K562 (cell line): ENCODE measurements around the gene TMEM181.

Source experiments
- CHD2 ChIP-seq: IDR thresholded peaks from 2 replicates; pipeline ENCODE4 v1.6.1; 2011; ENCODE audit warnings: low read depth, low read length
- ETV6 ChIP-seq, 3 experiments: fragments of 150-350 bp in 1 of 3; sonication (generic) in 1 of 3; formaldehyde crosslinking in 1 of 3; IDR thresholded peaks; 2 replicates each; pipeline versions ENCODE4 v1.6.1 to v1.8.0; 2014 to 2022; ENCODE audit warnings: borderline replicate concordance in 2 of 3, low read depth in 2 of 3, antibody characterized with exemption in 1 of 3, low read length in 1 of 3, mild to moderate bottlenecking in 1 of 3, missing genetic modification reagents in 1 of 3
- EZH2 ChIP-seq: IDR thresholded peaks from 2 replicates; pipeline ENCODE4 v1.6.1; 2012; ENCODE audit warnings: low read depth, mild to moderate bottlenecking, inconsistent platforms, low read length, borderline replicate concordance
- KDM1A ChIP-seq, 2 experiments: fragments of 450-650 bp; IDR thresholded peaks; 2 replicates each; pipeline ENCODE4 v1.6.1; 2016; ENCODE audit warnings: mild to moderate bottlenecking in 2 of 2
- NBN ChIP-seq: fragments of 450-650 bp; IDR thresholded peaks from 2 replicates; pipeline ENCODE4 v1.6.1; 2016; ENCODE audit warnings: low read depth, mild to moderate bottlenecking
- NCOA1 ChIP-seq: fragments of 450-650 bp; IDR thresholded peaks from 2 replicates; pipeline ENCODE4 v1.6.1; 2016; ENCODE audit warnings: low read depth
- SMAD2 ChIP-seq: fragments of 150-350 bp; IDR thresholded peaks from 2 replicates; pipeline ENCODE4 v1.6.1; 2014; ENCODE audit warnings: low read depth, mild to moderate bottlenecking, low read length
- SMARCA4 ChIP-seq: fragments of 450-650 bp; IDR thresholded peaks from 2 replicates; pipeline ENCODE4 v1.6.1; 2016
- SMARCA5 ChIP-seq: fragments of 450-650 bp; IDR thresholded peaks from 2 replicates; pipeline ENCODE4 v1.6.1; 2016
- TF ChIP-seq, protein P1 (sequence below): sonication (generic); formaldehyde crosslinking; IDR thresholded peaks from 2 replicates; pipeline ENCODE4 v1.8.0; 2022; ENCODE audit warnings: missing genetic modification reagents, mild to moderate bottlenecking, borderline replicate concordance
- TF ChIP-seq, protein P2 (sequence below), 2 experiments: fragments of 450-650 bp; formaldehyde crosslinking in 1 of 2; IDR thresholded peaks; 2 replicates each; pipeline versions ENCODE4 v1.4.0 to v1.6.1; 2014 to 2020; ENCODE audit warnings: mild to moderate bottlenecking in 2 of 2, borderline replicate concordance in 1 of 2, low read depth in 1 of 2
- TF ChIP-seq, protein P3 (sequence below), 3 experiments: IDR thresholded peaks in 2 of 3; conservative IDR thresholded peaks in 1 of 3; 2 replicates each; pipeline ENCODE4 v1.5.1; 2011 to 2012; ENCODE audit warnings: low read length in 3 of 3, mild to moderate bottlenecking in 3 of 3, control low read depth in 2 of 3, improper control_type of control experiment in 1 of 3, inconsistent platforms in 1 of 3, low read depth in 1 of 3, mixed read lengths in 1 of 3, moderate library complexity in 1 of 3; ENCODE audit not compliant: insufficient read depth in 2 of 3

DNA sequence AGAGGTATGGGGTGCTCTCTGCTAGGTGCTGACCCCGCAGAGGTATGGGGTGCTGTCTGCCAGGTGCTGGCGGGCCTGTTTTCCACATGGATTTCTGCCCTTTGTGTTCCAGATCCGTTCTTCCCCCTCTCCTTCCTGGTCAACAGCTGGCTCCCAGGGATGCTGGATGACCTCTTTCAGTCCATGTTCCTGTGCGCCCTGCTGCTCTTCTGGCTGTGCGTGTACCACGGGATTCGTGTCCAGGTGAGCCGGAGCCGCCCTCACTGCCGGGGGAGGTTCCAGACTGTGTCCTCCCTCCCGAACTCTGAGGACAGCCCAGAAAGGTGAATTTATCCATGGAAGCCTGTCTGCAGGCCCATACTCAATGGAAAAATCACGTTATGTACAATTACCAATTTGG, 48.3 kb downstream of the TMEM181 start:
- TF ChIP-seq CHD2, result no peak
- TF ChIP-seq, protein P1, sequence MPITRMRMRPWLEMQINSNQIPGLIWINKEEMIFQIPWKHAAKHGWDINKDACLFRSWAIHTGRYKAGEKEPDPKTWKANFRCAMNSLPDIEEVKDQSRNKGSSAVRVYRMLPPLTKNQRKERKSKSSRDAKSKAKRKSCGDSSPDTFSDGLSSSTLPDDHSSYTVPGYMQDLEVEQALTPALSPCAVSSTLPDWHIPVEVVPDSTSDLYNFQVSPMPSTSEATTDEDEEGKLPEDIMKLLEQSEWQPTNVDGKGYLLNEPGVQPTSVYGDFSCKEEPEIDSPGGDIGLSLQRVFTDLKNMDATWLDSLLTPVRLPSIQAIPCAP, result no peak
- no peak for TF ChIP-seq KDM1A (IDR thresholded peaks at IDR 0.05)
- TF ChIP-seq EZH2, result no peak
- TF ChIP-seq, protein P2, sequence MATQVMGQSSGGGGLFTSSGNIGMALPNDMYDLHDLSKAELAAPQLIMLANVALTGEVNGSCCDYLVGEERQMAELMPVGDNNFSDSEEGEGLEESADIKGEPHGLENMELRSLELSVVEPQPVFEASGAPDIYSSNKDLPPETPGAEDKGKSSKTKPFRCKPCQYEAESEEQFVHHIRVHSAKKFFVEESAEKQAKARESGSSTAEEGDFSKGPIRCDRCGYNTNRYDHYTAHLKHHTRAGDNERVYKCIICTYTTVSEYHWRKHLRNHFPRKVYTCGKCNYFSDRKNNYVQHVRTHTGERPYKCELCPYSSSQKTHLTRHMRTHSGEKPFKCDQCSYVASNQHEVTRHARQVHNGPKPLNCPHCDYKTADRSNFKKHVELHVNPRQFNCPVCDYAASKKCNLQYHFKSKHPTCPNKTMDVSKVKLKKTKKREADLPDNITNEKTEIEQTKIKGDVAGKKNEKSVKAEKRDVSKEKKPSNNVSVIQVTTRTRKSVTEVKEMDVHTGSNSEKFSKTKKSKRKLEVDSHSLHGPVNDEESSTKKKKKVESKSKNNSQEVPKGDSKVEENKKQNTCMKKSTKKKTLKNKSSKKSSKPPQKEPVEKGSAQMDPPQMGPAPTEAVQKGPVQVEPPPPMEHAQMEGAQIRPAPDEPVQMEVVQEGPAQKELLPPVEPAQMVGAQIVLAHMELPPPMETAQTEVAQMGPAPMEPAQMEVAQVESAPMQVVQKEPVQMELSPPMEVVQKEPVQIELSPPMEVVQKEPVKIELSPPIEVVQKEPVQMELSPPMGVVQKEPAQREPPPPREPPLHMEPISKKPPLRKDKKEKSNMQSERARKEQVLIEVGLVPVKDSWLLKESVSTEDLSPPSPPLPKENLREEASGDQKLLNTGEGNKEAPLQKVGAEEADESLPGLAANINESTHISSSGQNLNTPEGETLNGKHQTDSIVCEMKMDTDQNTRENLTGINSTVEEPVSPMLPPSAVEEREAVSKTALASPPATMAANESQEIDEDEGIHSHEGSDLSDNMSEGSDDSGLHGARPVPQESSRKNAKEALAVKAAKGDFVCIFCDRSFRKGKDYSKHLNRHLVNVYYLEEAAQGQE (IDR thresholded peaks at IDR 0.05; ENCODE audit: borderline replicate concordance), result no peak
- TF ChIP-seq, protein P2 (CRISPR knock-in tag; IDR thresholded peaks at IDR 0.05; ENCODE audit: low read depth), result no peak
- no peak for TF ChIP-seq NBN
- no peak for TF ChIP-seq NCOA1
- no peak for TF ChIP-seq SMAD2
- TF ChIP-seq, protein P3, sequence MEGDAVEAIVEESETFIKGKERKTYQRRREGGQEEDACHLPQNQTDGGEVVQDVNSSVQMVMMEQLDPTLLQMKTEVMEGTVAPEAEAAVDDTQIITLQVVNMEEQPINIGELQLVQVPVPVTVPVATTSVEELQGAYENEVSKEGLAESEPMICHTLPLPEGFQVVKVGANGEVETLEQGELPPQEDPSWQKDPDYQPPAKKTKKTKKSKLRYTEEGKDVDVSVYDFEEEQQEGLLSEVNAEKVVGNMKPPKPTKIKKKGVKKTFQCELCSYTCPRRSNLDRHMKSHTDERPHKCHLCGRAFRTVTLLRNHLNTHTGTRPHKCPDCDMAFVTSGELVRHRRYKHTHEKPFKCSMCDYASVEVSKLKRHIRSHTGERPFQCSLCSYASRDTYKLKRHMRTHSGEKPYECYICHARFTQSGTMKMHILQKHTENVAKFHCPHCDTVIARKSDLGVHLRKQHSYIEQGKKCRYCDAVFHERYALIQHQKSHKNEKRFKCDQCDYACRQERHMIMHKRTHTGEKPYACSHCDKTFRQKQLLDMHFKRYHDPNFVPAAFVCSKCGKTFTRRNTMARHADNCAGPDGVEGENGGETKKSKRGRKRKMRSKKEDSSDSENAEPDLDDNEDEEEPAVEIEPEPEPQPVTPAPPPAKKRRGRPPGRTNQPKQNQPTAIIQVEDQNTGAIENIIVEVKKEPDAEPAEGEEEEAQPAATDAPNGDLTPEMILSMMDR (IDR thresholded peaks at IDR 0.05 in 2 of 3, conservative IDR thresholded peaks at IDR 0.05 in 1 of 3; ENCODE audit: insufficient read depth in 2 of 3, low read depth in 1 of 3, low read length in 3 of 3), result no peak
- TF ChIP-seq ETV6 (IDR thresholded peaks at IDR 0.05; ENCODE audit: borderline replicate concordance in 1 of 2, low read depth in 2 of 2, low read length in 1 of 2), result no peak
- TF ChIP-seq ETV6 (CRISPR knock-in tag; IDR thresholded peaks at IDR 0.05; ENCODE audit: borderline replicate concordance), result no peak
- no peak for TF ChIP-seq SMARCA5
- no peak for TF ChIP-seq SMARCA4
